Pancreas (tissue), 10 donors: ENCODE results near the gene CNKSR3. TPM values are rescaled to one million over a fixed set of nuclear protein-coding genes. Genes with fewer than 3 reads are reported as not detected.

Source experiments
- ATAC-seq, 4 donors: fragments of 200-7000 bp; cut with Tn5 transposase; one replicate each; pipeline versions ENCODE4 v1.8.0 to v1.9.1; 2020; ENCODE audit warnings: mild to moderate bottlenecking in 4 of 4, moderate library complexity in 4 of 4
- DNase-seq, 6 donors: peaks; one replicate each; pipeline ENCODE4 v3.0.0-alpha.2; 2020
- FAIRE-seq: peaks from 2 replicates; lab custom pipeline; 2012; peaks lifted over from hg19 to GRCh38; lab: Jason Lieb, UNC
- H3K27ac ChIP-seq, 4 donors: fragments of 200-600 bp; sonication (generic); 1 replicate in 3 of 4; 2 replicates in 1 of 4; pipeline versions ENCODE4 v1.5.0 to v1.8.0; 2020
- H3K27me3 ChIP-seq, 4 donors: fragments of 200-600 bp; one replicate each; pipeline ENCODE4 v1.8.0; 2021
- H3K36me3 ChIP-seq, 3 donors: fragments of 200-600 bp; sonication (generic) in 1 of 3; one replicate each; pipeline versions ENCODE4 v1.5.0 to v1.8.0; 2020 to 2021
- H3K4me1 ChIP-seq, 3 donors: fragments of 200-600 bp; one replicate each; pipeline ENCODE4 v1.8.0; 2021
- H3K4me3 ChIP-seq, 4 donors: fragments of 200-600 bp; sonication (generic) in 2 of 4; one replicate each; pipeline versions ENCODE4 v1.5.0 to v1.8.0; 2020 to 2021
- H3K9me3 ChIP-seq, 4 donors: fragments of 200-600 bp; one replicate each; pipeline ENCODE4 v1.8.0; 2021
- WGBS, 2 donors: extraction: QIAGEN DNeasy Blood & Tissue Kit; methylation state at CpG; one replicate each; pipeline ENCODE4 v1.1.7; 2013; 5-methylcytosine and 5-hydroxymethylcytosine counted together
- intact Hi-C, 3 donors: fragments of 100-400 bp; cut with DNase I; formaldehyde crosslinking; loops; one replicate each; pipeline versions ENCODE4 v1.11.1 to v1.14.2; 2022
- polyA plus RNA-seq, 2 donors: library from polyadenylated mRNA; stranded (reverse); fragments of 200-250 nt; gene quantifications; one replicate each; pipeline ENCODE4 v1.2.3, GENCODE V29; 2013
- total RNA-seq, 6 donors: library from RNA; stranded (reverse); fragmentation: NEBNext Ultra II Directional in 4 of 6; extraction: Animal tissue kit (Norgen Biotek cat#: 25700) in 4 of 6; gene quantifications; one replicate each; pipeline versions ENCODE4 v1.2.1 to v1.2.4, GENCODE V29; 2021 to 2023
- TF ChIP-seq, protein P1 (sequence below), 4 donors: fragments of 200-600 bp; sonication (generic) in 3 of 4; IDR thresholded peaks; one replicate each; pipeline versions ENCODE4 v1.5.0 to v1.8.0; 2021; ENCODE audit warnings: antibody characterized with exemption in 4 of 4
- donor health status: healthy with polysubstance abuse.
- donor health status: DM: no; HTN: no; CAD: no; lungs with moderate emphysema.
- donor health status: DM: no; HTN: no; CAD: no.
- donor health status: control.
- donor health status: control.
- donor health status: Bipolar disorder and iron deficiency.
- donor health status: DM: yes; HTN: yes; CAD: no.
- donor health status: DM: no; HTN: no; CAD: no.
- donor health status: DM: no; HTN: no; CAD: no.
- donor health status: DM: yes; HTN: yes; CAD: no.

The CNKSR3 gene
- total and polyA plus RNA-seq, 8 donors, result 7.6 to 24.2 (median 18.6) TPM

DNA sequence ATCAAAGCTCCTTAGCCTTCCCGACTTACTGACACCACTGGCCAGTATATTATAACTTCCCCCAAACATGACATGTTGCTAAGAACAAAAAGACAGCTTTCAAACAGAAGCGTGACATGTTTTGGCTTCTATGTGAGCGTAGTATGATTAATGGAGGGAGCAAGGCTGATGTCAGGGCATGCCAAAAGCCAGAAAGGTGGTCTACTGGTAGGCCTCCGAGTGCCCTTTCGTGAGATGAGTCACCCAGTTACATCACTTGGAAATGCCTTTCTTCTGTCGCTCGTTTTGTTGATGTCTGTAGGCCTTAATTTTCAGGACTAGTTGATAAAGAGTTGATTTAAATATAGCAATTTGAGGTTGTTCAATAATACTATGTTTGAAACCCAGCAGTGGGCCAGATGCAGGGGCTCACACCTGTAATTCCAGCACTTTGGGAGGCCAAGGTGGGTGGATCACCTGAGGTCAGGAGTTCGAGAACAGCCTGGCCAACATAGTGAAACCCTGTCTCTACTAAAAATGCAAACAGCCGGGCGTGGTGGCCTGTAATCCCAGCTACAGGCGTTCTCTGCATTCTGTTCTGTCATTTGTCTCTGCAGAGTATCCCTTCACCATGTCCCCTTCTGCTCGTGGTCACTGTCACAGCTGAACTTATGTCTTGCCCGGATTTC is 53.3 kb downstream of the CNKSR3 start:
- Histone ChIP-seq H3K27ac (peak overlapping the region in 3 of 4 donors; percentile 19 to 55 (median 23)), H3K36me3 (no peaks in the 10 kb centered on the region), H3K4me1 (peaks cover 11 to 34% (median 29%) of the 10 kb centered on the region in 3 donors), H3K4me3 (no peak overlapping the region), H3K27me3 (no peaks in the 10 kb centered on the region), H3K9me3 (no peaks in the 10 kb centered on the region)
- intact Hi-C loops, result no loop called here
- no peak for FAIRE-seq
- 77 to 78% methylated on average over 13 of the region's 13 CpGs for WGBS, 2 donors
- TF ChIP-seq, protein P1, sequence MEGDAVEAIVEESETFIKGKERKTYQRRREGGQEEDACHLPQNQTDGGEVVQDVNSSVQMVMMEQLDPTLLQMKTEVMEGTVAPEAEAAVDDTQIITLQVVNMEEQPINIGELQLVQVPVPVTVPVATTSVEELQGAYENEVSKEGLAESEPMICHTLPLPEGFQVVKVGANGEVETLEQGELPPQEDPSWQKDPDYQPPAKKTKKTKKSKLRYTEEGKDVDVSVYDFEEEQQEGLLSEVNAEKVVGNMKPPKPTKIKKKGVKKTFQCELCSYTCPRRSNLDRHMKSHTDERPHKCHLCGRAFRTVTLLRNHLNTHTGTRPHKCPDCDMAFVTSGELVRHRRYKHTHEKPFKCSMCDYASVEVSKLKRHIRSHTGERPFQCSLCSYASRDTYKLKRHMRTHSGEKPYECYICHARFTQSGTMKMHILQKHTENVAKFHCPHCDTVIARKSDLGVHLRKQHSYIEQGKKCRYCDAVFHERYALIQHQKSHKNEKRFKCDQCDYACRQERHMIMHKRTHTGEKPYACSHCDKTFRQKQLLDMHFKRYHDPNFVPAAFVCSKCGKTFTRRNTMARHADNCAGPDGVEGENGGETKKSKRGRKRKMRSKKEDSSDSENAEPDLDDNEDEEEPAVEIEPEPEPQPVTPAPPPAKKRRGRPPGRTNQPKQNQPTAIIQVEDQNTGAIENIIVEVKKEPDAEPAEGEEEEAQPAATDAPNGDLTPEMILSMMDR (IDR thresholded peaks at IDR 0.05), result no peak
- peak in 2 of 4 donors; percentile 8 to 31 for ATAC-seq
- no peak for DNase-seq

DNA sequence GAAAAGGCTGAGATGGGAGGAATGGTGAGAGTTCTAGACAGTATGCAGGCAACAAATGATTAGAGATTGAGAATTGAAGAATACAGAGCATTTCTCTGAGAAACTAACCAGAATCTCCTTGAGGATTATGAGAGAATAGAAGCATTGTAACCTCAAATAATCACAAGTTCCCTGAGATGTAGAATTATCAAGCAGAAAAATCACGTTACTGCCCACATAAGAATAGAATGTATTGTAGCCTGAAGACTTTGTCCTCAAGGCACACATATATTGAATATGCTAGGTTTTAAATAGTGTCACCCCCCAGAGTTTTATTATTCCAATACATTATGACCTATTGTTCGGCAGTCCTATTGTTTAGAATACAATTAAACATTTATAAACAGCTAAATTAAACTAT is 57.2 kb downstream of the CNKSR3 start:
- H3K27ac ChIP-seq, result no peak overlapping the region
- FAIRE-seq, result no peak
- TF ChIP-seq, protein P1 (IDR thresholded peaks at IDR 0.05), result no peak

DNA sequence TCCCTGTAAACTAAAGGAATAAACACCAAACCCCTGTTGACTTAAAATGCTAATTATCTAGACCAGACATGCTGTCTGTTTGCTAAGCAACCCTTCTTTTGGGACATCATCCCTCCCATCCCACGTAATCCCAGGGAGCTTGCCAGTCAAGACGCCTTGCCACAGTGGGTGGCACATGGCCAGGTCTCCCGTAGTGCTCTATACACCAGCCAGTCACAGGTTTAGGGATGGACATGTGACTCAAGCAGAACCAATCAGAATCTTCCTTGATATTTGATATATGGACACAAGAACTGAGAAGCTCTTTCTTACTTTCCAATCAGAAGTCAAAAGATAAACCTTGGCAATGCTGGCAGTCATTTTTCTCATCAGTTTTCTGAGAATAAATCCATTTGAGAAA is 60.0 kb downstream of the CNKSR3 start:
- H3K36me3 ChIP-seq, result no peaks in the 10 kb centered on the region
- no peak overlapping the region for H3K27ac ChIP-seq
- H3K27me3 ChIP-seq, result no peaks in the 10 kb centered on the region
- peaks cover 5 to 37% (median 34%) of the 10 kb centered on the region in 3 donors for H3K4me1 ChIP-seq
- 73 to 74% methylated on average over 3 of the region's 3 CpGs for WGBS, 2 donors
- intact Hi-C loops, result no loop called here
- TF ChIP-seq, protein P1 (IDR thresholded peaks at IDR 0.05), result no peak
- H3K9me3 ChIP-seq, result no peaks in the 10 kb centered on the region
- no peak for FAIRE-seq
- no peak for DNase-seq
- no peak for ATAC-seq
- no peak overlapping the region for H3K4me3 ChIP-seq

More for the DNA sequence above, 57.2 kb downstream of the CNKSR3 start:
- no peak for ATAC-seq
- no peak for DNase-seq
- Histone ChIP-seq H3K4me3 (no peak overlapping the region), H3K4me1 (peaks cover 4 to 21% (median 20%) of the 10 kb centered on the region in 3 donors), H3K36me3 (no peaks in the 10 kb centered on the region), H3K9me3 (no peaks in the 10 kb centered on the region), H3K27me3 (no peaks in the 10 kb centered on the region)
- 58 to 74% methylated on average over 2 of the region's 2 CpGs for WGBS, 2 donors
- intact Hi-C loops, result no loop called here

DNA sequence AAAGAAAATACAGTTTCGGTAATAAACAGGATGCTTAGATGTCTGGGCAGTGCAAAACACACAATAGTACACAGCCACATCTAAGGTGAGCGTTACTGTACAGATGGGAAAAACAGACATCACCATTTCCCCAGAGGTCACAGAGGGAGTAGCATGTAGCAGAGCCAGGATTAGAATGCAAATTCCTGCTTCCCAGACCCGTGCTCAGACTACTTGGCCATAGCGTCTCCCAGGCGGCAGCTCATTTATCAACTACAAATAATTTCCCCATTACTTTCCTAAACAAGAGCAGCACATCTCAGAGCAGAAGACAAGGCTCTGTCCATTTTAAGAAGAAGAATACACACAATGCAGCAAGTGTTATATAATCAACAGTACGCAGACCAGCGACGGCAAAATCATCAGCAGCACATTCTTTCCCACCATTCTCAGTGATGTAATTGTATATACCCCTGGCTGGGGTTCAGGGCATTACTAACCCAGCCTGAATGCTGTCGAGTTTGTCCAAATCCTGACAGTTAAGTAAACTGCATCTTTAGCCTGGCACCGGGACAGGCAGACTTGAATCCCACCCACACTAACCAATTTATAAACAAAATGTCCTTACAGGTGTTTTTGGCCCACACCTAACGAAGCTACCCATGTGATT is 61.9 kb downstream of the CNKSR3 start:
- H3K4me3 ChIP-seq, result no peak overlapping the region
- intact Hi-C loops, result no loop called here
- peaks cover 5 to 36% (median 28%) of the 10 kb centered on the region in 3 donors for H3K4me1 ChIP-seq
- H3K27me3 ChIP-seq, result no peaks in the 10 kb centered on the region
- peak; percentile 35 to 75 (median 72) for ATAC-seq
- peak in 2 of 6 donors; percentile 25 to 29 for DNase-seq
- 26 to 30% methylated on average over 11 of the region's 11 CpGs for WGBS, 2 donors
- no peaks in the 10 kb centered on the region for H3K9me3 ChIP-seq
- TF ChIP-seq, protein P1 (IDR thresholded peaks at IDR 0.05), result peak in 1 of 4 donors; percentile 19
- peak; percentile 86 for FAIRE-seq
- H3K27ac ChIP-seq, result peak overlapping the region in 3 of 4 donors; percentile 26 to 64 (median 42)
- no peaks in the 10 kb centered on the region for H3K36me3 ChIP-seq
